IPS DF 19.7 (cell line): Measurements from ENCODE around the gene C5orf47.

ENCODE experiments used
- DNase-seq: peaks from one replicate; pipeline ENCODE4 v3.0.0-alpha.2; 2013; ENCODE audit warnings: low read depth, low spot score

C5orf47 gene

GRCh38 chr5:174044466-174045254, 55.7 kb downstream of the C5orf47 start:
- no peak for DNase-seq

GRCh38 chr5:174045470-174046025, 56.6 kb downstream of the C5orf47 start, which contains the start of gene NSG2:
NSG2 (plus strand) TSS chr5:174045706; CDS start chr5:174046756, 1,050 bp downstream.
- peak; percentile 80 for DNase-seq

- no peak for DNase-seq
These were observed 57.6 kb downstream of the C5orf47 start for GRCh38 chr5:174046558-174046957.

- no peak for DNase-seq
These were observed 58.6 kb downstream of the C5orf47 start for GRCh38 chr5:174047472-174048099.

- no peak for DNase-seq
These were observed 63.7 kb downstream of the C5orf47 start for GRCh38 chr5:174052636-174053035.

GRCh38 chr5:174053905-174054304, 64.9 kb downstream of the C5orf47 start:
- DNase-seq: no peak
